ENCODE measurements around the gene COG5. TPM values are rescaled to one million over a fixed set of nuclear protein-coding genes. Genes with fewer than 3 reads are reported as not detected.

COG5 gene
- total and polyA plus RNA-seq, 9 of the 15 experiments (the other 6 are each of a cell fraction or from before 2014, with no cell fraction given) = 15.3 to 75.1 (median 56.4) TPM

DNA sequence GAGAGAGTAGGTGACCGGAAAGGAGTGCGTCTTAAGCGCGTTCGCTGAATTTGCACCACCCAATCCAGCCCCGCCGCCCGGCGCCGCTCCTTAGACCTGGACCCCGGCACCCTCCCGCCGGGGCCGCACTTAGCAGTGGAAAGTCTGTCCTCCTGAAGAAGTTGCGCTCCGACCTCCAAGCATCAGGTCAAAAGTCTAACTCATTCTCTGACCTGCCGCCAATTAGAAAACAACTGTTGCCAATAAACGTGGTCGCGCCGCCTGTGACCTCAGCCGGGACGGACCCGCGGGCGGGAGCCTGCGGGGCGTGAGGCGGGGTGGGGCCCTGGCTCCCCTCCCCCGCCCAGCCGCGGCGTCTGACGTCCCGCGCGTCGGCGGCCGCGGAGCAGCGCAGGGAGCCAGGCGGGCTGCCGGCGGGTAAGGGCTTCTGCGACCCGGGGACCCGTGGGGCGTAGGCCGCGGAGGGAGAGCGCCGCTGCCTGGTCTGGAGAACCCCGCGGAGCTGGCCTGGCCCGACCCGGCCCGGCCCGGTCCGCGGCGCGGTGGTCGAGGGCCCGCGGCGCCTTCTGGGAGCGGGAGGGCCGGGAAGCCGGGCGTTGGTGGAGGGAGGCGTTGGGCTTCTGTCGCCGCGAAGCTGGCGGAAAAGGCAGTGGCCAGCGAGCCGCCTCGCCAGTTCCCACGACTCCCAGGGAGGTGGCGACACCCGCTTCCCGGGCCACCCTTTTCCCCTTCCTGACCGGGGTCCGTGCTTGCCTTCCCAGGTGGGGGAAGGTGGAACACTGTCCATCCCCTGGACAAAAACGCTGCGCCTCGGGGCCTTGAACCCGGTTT, 16.4 kb upstream of the COG5 start, which contains the start of gene BCAP29 (continued):
- no peak for TF ChIP-seq STAT5A (IDR thresholded peaks at IDR 0.05; ENCODE audit: borderline replicate concordance, low read length)
- TF ChIP-seq SMAD3 (CRISPR knock-in tag; conservative IDR thresholded peaks at IDR 0.05) = peak; percentile 58; the same call in 1 of the 2 replicates
- no peak for TF ChIP-seq GABPB1 (CRISPR knock-in tag; IDR thresholded peaks at IDR 0.05)
- TF ChIP-seq MXI1 (IDR thresholded peaks at IDR 0.05; ENCODE audit: low read depth, low read length) = peak; percentile 72
- TF ChIP-seq, protein P1, sequence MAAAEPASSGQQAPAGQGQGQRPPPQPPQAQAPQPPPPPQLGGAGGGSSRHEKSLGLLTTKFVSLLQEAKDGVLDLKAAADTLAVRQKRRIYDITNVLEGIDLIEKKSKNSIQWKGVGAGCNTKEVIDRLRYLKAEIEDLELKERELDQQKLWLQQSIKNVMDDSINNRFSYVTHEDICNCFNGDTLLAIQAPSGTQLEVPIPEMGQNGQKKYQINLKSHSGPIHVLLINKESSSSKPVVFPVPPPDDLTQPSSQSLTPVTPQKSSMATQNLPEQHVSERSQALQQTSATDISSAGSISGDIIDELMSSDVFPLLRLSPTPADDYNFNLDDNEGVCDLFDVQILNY (CRISPR knock-in tag; IDR thresholded peaks at IDR 0.05) = peak; percentile 94
- no peak for TF ChIP-seq KAT2B (IDR thresholded peaks at IDR 0.05; ENCODE audit: low read depth, low read length)
- TF ChIP-seq, protein P2, sequence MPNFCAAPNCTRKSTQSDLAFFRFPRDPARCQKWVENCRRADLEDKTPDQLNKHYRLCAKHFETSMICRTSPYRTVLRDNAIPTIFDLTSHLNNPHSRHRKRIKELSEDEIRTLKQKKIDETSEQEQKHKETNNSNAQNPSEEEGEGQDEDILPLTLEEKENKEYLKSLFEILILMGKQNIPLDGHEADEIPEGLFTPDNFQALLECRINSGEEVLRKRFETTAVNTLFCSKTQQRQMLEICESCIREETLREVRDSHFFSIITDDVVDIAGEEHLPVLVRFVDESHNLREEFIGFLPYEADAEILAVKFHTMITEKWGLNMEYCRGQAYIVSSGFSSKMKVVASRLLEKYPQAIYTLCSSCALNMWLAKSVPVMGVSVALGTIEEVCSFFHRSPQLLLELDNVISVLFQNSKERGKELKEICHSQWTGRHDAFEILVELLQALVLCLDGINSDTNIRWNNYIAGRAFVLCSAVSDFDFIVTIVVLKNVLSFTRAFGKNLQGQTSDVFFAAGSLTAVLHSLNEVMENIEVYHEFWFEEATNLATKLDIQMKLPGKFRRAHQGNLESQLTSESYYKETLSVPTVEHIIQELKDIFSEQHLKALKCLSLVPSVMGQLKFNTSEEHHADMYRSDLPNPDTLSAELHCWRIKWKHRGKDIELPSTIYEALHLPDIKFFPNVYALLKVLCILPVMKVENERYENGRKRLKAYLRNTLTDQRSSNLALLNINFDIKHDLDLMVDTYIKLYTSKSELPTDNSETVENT (CRISPR knock-in tag; IDR thresholded peaks at IDR 0.05) = peak; percentile 93
- TF ChIP-seq, protein P3, sequence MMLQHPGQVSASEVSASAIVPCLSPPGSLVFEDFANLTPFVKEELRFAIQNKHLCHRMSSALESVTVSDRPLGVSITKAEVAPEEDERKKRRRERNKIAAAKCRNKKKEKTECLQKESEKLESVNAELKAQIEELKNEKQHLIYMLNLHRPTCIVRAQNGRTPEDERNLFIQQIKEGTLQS (IDR thresholded peaks at IDR 0.05) = no peak
- TF ChIP-seq, protein P3 (CRISPR knock-in tag; conservative IDR thresholded peaks at IDR 0.05) = no peak; the same call in 1 of the 2 replicates
- TF ChIP-seq SMARCC2 (IDR thresholded peaks at IDR 0.05; ENCODE audit: low read depth) = no peak; the same call in 1 of the 2 replicates
- no peak for TF ChIP-seq HMG20B (CRISPR knock-in tag; IDR thresholded peaks at IDR 0.05)
- peak; percentile 78 for TF ChIP-seq ZNF589 (CRISPR knock-in tag; IDR thresholded peaks at IDR 0.05; ENCODE audit: low read depth)
- peak; percentile 84; the same call in 1 of the 2 replicates for TF ChIP-seq POLR2AphosphoS2 (IDR thresholded peaks at IDR 0.05; ENCODE audit: low read length)
- TF ChIP-seq, protein P4, sequence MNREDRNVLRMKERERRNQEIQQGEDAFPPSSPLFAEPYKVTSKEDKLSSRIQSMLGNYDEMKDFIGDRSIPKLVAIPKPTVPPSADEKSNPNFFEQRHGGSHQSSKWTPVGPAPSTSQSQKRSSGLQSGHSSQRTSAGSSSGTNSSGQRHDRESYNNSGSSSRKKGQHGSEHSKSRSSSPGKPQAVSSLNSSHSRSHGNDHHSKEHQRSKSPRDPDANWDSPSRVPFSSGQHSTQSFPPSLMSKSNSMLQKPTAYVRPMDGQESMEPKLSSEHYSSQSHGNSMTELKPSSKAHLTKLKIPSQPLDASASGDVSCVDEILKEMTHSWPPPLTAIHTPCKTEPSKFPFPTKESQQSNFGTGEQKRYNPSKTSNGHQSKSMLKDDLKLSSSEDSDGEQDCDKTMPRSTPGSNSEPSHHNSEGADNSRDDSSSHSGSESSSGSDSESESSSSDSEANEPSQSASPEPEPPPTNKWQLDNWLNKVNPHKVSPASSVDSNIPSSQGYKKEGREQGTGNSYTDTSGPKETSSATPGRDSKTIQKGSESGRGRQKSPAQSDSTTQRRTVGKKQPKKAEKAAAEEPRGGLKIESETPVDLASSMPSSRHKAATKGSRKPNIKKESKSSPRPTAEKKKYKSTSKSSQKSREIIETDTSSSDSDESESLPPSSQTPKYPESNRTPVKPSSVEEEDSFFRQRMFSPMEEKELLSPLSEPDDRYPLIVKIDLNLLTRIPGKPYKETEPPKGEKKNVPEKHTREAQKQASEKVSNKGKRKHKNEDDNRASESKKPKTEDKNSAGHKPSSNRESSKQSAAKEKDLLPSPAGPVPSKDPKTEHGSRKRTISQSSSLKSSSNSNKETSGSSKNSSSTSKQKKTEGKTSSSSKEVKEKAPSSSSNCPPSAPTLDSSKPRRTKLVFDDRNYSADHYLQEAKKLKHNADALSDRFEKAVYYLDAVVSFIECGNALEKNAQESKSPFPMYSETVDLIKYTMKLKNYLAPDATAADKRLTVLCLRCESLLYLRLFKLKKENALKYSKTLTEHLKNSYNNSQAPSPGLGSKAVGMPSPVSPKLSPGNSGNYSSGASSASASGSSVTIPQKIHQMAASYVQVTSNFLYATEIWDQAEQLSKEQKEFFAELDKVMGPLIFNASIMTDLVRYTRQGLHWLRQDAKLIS (CRISPR knock-in tag; IDR thresholded peaks at IDR 0.05) = 0 out of 2 replicates have a peak, but pooled peaks have one; percentile 13
- TF ChIP-seq, protein P5, sequence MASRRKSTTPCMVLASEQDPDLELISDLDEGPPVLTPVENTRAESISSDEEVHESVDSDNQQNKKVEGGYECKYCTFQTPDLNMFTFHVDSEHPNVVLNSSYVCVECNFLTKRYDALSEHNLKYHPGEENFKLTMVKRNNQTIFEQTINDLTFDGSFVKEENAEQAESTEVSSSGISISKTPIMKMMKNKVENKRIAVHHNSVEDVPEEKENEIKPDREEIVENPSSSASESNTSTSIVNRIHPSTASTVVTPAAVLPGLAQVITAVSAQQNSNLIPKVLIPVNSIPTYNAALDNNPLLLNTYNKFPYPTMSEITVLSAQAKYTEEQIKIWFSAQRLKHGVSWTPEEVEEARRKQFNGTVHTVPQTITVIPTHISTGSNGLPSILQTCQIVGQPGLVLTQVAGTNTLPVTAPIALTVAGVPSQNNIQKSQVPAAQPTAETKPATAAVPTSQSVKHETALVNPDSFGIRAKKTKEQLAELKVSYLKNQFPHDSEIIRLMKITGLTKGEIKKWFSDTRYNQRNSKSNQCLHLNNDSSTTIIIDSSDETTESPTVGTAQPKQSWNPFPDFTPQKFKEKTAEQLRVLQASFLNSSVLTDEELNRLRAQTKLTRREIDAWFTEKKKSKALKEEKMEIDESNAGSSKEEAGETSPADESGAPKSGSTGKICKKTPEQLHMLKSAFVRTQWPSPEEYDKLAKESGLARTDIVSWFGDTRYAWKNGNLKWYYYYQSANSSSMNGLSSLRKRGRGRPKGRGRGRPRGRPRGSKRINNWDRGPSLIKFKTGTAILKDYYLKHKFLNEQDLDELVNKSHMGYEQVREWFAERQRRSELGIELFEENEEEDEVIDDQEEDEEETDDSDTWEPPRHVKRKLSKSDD (conservative IDR thresholded peaks at IDR 0.05; ENCODE audit: low read length) = no peak
- TF ChIP-seq NRF1 (conservative IDR thresholded peaks at IDR 0.05 in 1 of 2, IDR thresholded peaks at IDR 0.05 in 1 of 2) = peak; percentile 75 to 80; a peak in 3 of 4 replicates
